ENCODE data around the gene STK26. TPM values are rescaled to one million over a fixed set of nuclear protein-coding genes. Genes with fewer than 3 reads are reported as not detected.

The STK26 gene
- polyA plus RNA-seq, 3 donors = 11.7 to 25.1 (median 22.2) TPM

- Histone ChIP-seq H3K9ac (ENCODE audit: insufficient read depth, low read length, poor library complexity, severe bottlenecking) (no peak overlapping the region), H3K4me2 (replicated peaks; ENCODE audit: extremely low read depth, low read length, poor library complexity, severe bottlenecking) (no peak overlapping the region), H3K79me2 (ENCODE audit: insufficient read depth, low read length) (peaks cover 88% of the 10 kb centered on the region), H4K20me1 (ENCODE audit: insufficient read depth, low read length) (peaks cover 11% of the 10 kb centered on the region), H3K4me1 (ENCODE audit: control insufficient read depth in 1 of 2, insufficient read depth in 2 of 2, low read length in 2 of 2) (no peaks in the 10 kb centered on the region), H3K36me3 (replicated peaks in 1 of 2; ENCODE audit: control insufficient read depth in 1 of 2, insufficient read depth in 2 of 2, low read length in 2 of 2) (no peaks in the 10 kb centered on the region), H3K27ac (ENCODE audit: low read depth in 1 of 2, low read length in 2 of 2) (no peak overlapping the region), H2AFZ (ENCODE audit: insufficient read depth, low read depth, low read length, poor library complexity, severe bottlenecking) (no peak overlapping the region), H3K4me3 (replicated peaks in 1 of 3; ENCODE audit: low read depth in 2 of 3, low read length in 3 of 3) (no peak overlapping the region), H3K27me3 (ENCODE audit: control insufficient read depth in 2 of 2, insufficient read depth in 2 of 2, low read length in 2 of 2) (peaks cover 0 to 27% of the 10 kb centered on the region in 2 donors), H3K9me3 (replicated peaks in 1 of 2; ENCODE audit: control insufficient read depth in 1 of 2, insufficient read depth in 1 of 2, low read length in 2 of 2) (no peaks in the 10 kb centered on the region)
- intact Hi-C loops (cut with micrococcal nuclease) = no loop called here
- WGBS (ENCODE audit: insufficient coverage) = no CpG with 5 or more reads among the region's 4 CpGs
- no peak for TF ChIP-seq CTCF (IDR thresholded peaks at IDR 0.05)
- no peaks in the 10 kb centered on the region for H3K9me3 Mint-ChIP-seq
- peaks cover 0 to 3% of the 10 kb centered on the region in 2 donors for H3K36me3 Mint-ChIP-seq
- peaks cover 0 to 11% (median 0%) of the 10 kb centered on the region in 3 donors for H3K27me3 Mint-ChIP-seq (ENCODE audit: low read depth in 3 of 3)
- DNase-seq = peak in 2 of 3 donors; percentile 35 to 39
- no peak overlapping the region for H3K4me3 Mint-ChIP-seq
- peak overlapping the region in 1 of 7 donors; percentile 5 for H3K27ac Mint-ChIP-seq
- peaks cover 21% of the 10 kb centered on the region for H3K4me1 Mint-ChIP-seq
Observed at GRCh38 chrX:132044953-132045352, 21.9 kb downstream of the STK26 start.

DNA sequence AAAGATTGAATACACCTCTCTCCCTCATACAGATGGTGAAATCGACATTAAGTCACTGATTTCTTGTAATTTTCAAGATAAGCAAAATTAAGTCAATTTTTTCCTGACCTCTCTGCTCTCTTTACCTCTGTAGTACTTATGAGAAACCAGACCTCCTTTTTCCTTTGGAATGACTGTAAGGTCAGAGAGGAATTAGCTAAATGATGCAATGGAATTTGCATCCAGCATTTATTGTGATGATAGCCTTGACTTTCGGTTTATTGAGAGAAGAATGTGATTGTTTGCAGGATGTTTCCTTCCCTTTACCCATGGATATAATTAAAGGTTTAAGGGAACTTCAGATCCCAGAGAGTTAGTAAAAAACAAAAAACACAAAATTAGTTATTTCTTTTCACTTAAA is 22.4 kb downstream of the STK26 start:
- peaks cover 21% of the 10 kb centered on the region for H3K4me1 Mint-ChIP-seq
- no CpG with 5 or more reads among the region's 2 CpGs for WGBS (ENCODE audit: insufficient coverage)

More for the DNA sequence above, 22.4 kb downstream of the STK26 start:
- Histone ChIP-seq H3K9me3 (replicated peaks in 1 of 2; ENCODE audit: control insufficient read depth in 1 of 2, insufficient read depth in 1 of 2, low read length in 2 of 2) (no peaks in the 10 kb centered on the region), H3K4me1 (ENCODE audit: control insufficient read depth in 1 of 2, insufficient read depth in 2 of 2, low read length in 2 of 2) (no peaks in the 10 kb centered on the region), H4K20me1 (ENCODE audit: insufficient read depth, low read length) (peaks cover 11% of the 10 kb centered on the region), H3K36me3 (replicated peaks in 1 of 2; ENCODE audit: control insufficient read depth in 1 of 2, insufficient read depth in 2 of 2, low read length in 2 of 2) (no peaks in the 10 kb centered on the region), H3K27me3 (ENCODE audit: control insufficient read depth in 2 of 2, insufficient read depth in 2 of 2, low read length in 2 of 2) (peaks cover 0 to 27% of the 10 kb centered on the region in 2 donors), H3K4me3 (replicated peaks in 1 of 3; ENCODE audit: low read depth in 2 of 3, low read length in 3 of 3) (no peak overlapping the region), H3K79me2 (ENCODE audit: insufficient read depth, low read length) (peaks cover 88% of the 10 kb centered on the region), H3K4me2 (replicated peaks; ENCODE audit: extremely low read depth, low read length, poor library complexity, severe bottlenecking) (no peak overlapping the region), H2AFZ (ENCODE audit: insufficient read depth, low read depth, low read length, poor library complexity, severe bottlenecking) (no peak overlapping the region), H3K9ac (ENCODE audit: insufficient read depth, low read length, poor library complexity, severe bottlenecking) (no peak overlapping the region), H3K27ac (ENCODE audit: low read depth in 1 of 2, low read length in 2 of 2) (no peak overlapping the region)
- no peak overlapping the region for H3K4me3 Mint-ChIP-seq
- H3K9me3 Mint-ChIP-seq = no peaks in the 10 kb centered on the region
- H3K27ac Mint-ChIP-seq = no peak overlapping the region
- peaks cover 0 to 10% (median 0%) of the 10 kb centered on the region in 3 donors for H3K27me3 Mint-ChIP-seq (ENCODE audit: low read depth in 3 of 3)
- TF ChIP-seq CTCF (IDR thresholded peaks at IDR 0.05) = no peak
- H3K36me3 Mint-ChIP-seq = peaks cover 0 to 4% of the 10 kb centered on the region in 2 donors
- no peak for DNase-seq
- intact Hi-C loops (cut with micrococcal nuclease) = no loop called here

Data from CD14-positive monocyte (primary cell).